Measurements from ENCODE around the gene SAPCD2.

DNA sequence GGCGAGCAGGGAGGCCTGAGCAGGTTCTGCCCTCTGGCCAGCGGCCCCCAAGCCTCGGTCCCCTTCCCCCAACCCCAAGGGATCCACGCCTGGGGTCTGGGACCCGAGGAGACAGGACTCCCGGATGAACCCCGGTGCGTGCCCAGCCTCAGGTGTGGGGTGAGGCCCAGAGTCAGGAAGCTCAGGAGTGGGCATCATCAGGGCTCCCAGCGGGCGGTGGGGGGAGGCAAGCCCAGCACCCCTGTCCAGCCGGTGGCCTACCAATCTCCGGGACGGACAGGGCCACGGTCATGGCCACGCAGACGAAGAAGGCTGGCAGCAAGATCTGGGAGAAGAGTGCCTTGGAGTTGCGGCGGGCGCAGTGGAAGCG is 56.8 kb downstream of the SAPCD2 start:
- TF ChIP-seq ZNF114 (tag by site-specific recombination; IDR thresholded peaks at IDR 0.05): no peak
- TF ChIP-seq, protein P1, sequence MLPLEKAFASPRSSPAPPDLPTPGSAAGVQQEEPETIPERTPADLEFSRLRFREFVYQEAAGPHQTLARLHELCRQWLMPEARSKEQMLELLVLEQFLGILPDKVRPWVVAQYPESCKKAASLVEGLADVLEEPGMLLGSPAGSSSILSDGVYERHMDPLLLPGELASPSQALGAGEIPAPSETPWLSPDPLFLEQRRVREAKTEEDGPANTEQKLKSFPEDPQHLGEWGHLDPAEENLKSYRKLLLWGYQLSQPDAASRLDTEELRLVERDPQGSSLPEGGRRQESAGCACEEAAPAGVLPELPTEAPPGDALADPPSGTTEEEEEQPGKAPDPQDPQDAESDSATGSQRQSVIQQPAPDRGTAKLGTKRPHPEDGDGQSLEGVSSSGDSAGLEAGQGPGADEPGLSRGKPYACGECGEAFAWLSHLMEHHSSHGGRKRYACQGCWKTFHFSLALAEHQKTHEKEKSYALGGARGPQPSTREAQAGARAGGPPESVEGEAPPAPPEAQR (tag by site-specific recombination; IDR thresholded peaks at IDR 0.05): no peak
- no peak for TF ChIP-seq ZNF24 (tag by site-specific recombination; IDR thresholded peaks at IDR 0.05)
- no peak for TF ChIP-seq SP2 (tag by site-specific recombination; IDR thresholded peaks at IDR 0.05)
- TF ChIP-seq, protein P2, sequence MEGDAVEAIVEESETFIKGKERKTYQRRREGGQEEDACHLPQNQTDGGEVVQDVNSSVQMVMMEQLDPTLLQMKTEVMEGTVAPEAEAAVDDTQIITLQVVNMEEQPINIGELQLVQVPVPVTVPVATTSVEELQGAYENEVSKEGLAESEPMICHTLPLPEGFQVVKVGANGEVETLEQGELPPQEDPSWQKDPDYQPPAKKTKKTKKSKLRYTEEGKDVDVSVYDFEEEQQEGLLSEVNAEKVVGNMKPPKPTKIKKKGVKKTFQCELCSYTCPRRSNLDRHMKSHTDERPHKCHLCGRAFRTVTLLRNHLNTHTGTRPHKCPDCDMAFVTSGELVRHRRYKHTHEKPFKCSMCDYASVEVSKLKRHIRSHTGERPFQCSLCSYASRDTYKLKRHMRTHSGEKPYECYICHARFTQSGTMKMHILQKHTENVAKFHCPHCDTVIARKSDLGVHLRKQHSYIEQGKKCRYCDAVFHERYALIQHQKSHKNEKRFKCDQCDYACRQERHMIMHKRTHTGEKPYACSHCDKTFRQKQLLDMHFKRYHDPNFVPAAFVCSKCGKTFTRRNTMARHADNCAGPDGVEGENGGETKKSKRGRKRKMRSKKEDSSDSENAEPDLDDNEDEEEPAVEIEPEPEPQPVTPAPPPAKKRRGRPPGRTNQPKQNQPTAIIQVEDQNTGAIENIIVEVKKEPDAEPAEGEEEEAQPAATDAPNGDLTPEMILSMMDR (tag by site-specific recombination; IDR thresholded peaks at IDR 0.05): no peak
- TF ChIP-seq, protein P3, sequence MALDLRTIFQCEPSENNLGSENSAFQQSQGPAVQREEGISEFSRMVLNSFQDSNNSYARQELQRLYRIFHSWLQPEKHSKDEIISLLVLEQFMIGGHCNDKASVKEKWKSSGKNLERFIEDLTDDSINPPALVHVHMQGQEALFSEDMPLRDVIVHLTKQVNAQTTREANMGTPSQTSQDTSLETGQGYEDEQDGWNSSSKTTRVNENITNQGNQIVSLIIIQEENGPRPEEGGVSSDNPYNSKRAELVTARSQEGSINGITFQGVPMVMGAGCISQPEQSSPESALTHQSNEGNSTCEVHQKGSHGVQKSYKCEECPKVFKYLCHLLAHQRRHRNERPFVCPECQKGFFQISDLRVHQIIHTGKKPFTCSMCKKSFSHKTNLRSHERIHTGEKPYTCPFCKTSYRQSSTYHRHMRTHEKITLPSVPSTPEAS (tag by site-specific recombination; IDR thresholded peaks at IDR 0.05): no peak
- TF ChIP-seq ZNF670 (tag by site-specific recombination; IDR thresholded peaks at IDR 0.05; ENCODE audit: low read depth): no peak
- no peak for TF ChIP-seq ZNF211 (tag by site-specific recombination; IDR thresholded peaks at IDR 0.05; ENCODE audit: low read depth)
- TF ChIP-seq, protein P4, sequence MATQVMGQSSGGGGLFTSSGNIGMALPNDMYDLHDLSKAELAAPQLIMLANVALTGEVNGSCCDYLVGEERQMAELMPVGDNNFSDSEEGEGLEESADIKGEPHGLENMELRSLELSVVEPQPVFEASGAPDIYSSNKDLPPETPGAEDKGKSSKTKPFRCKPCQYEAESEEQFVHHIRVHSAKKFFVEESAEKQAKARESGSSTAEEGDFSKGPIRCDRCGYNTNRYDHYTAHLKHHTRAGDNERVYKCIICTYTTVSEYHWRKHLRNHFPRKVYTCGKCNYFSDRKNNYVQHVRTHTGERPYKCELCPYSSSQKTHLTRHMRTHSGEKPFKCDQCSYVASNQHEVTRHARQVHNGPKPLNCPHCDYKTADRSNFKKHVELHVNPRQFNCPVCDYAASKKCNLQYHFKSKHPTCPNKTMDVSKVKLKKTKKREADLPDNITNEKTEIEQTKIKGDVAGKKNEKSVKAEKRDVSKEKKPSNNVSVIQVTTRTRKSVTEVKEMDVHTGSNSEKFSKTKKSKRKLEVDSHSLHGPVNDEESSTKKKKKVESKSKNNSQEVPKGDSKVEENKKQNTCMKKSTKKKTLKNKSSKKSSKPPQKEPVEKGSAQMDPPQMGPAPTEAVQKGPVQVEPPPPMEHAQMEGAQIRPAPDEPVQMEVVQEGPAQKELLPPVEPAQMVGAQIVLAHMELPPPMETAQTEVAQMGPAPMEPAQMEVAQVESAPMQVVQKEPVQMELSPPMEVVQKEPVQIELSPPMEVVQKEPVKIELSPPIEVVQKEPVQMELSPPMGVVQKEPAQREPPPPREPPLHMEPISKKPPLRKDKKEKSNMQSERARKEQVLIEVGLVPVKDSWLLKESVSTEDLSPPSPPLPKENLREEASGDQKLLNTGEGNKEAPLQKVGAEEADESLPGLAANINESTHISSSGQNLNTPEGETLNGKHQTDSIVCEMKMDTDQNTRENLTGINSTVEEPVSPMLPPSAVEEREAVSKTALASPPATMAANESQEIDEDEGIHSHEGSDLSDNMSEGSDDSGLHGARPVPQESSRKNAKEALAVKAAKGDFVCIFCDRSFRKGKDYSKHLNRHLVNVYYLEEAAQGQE (tag by site-specific recombination; IDR thresholded peaks at IDR 0.05): no peak
- TF ChIP-seq, protein P5, sequence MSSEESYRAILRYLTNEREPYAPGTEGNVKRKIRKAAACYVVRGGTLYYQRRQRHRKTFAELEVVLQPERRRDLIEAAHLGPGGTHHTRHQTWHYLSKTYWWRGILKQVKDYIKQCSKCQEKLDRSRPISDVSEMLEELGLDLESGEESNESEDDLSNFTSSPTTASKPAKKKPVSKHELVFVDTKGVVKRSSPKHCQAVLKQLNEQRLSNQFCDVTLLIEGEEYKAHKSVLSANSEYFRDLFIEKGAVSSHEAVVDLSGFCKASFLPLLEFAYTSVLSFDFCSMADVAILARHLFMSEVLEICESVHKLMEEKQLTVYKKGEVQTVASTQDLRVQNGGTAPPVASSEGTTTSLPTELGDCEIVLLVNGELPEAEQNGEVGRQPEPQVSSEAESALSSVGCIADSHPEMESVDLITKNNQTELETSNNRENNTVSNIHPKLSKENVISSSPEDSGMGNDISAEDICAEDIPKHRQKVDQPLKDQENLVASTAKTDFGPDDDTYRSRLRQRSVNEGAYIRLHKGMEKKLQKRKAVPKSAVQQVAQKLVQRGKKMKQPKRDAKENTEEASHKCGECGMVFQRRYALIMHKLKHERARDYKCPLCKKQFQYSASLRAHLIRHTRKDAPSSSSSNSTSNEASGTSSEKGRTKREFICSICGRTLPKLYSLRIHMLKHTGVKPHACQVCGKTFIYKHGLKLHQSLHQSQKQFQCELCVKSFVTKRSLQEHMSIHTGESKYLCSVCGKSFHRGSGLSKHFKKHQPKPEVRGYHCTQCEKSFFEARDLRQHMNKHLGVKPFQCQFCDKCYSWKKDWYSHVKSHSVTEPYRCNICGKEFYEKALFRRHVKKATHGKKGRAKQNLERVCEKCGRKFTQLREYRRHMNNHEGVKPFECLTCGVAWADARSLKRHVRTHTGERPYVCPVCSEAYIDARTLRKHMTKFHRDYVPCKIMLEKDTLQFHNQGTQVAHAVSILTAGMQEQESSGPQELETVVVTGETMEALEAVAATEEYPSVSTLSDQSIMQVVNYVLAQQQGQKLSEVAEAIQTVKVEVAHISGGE (tag by site-specific recombination; conservative IDR thresholded peaks at IDR 0.05; ENCODE audit: low read depth): no peak
